Neutrophil (primary cell): ENCODE results near the gene AMDHD1.

ENCODE experiments used
- H3K27ac ChIP-seq: fragments of 200-600 bp; sonication (generic); 2 replicates; pipeline ENCODE4 v1.5.1; 2016; ENCODE audit warnings: mild to moderate bottlenecking, moderate library complexity
- H3K27me3 ChIP-seq: fragments of 200-600 bp; sonication (generic); 2 replicates; pipeline ENCODE4 v1.6.0; 2016; ENCODE audit warnings: mild to moderate bottlenecking
- H3K36me3 ChIP-seq: fragments of 200-600 bp; sonication (generic); 2 replicates; pipeline ENCODE4 v1.5.1; 2017
- H3K4me1 ChIP-seq, 2 experiments: fragments of 200-600 bp in 1 of 2; sonication (generic) in 1 of 2; 1 replicate in 1 of 2; 2 replicates in 1 of 2; pipeline versions ENCODE4 v1.5.1 to v1.6.1; 2013 to 2016; ENCODE audit warnings: low read depth in 1 of 2, low read length in 1 of 2, mild to moderate bottlenecking in 1 of 2, moderate library complexity in 1 of 2; ENCODE audit not compliant: control insufficient read depth in 1 of 2, insufficient read depth in 1 of 2
- H3K4me3 ChIP-seq, 2 experiments: fragments of 200-600 bp in 1 of 2; sonication (generic) in 1 of 2; 1 replicate in 1 of 2; 2 replicates in 1 of 2; pipeline ENCODE4 v1.5.1; 2013 to 2016; ENCODE audit warnings: low read depth in 1 of 2, low read length in 1 of 2, mild to moderate bottlenecking in 1 of 2, moderate library complexity in 1 of 2
- H3K9me3 ChIP-seq: fragments of 200-600 bp; sonication (generic); 2 replicates; pipeline ENCODE4 v1.5.1; 2016
- TF ChIP-seq, protein P1 (sequence below): fragments of 200-600 bp; sonication (generic); IDR thresholded peaks from 2 replicates; pipeline ENCODE4 v1.5.1; 2016; ENCODE audit warnings: antibody characterized with exemption

The AMDHD1 gene

GRCh38 chr12:95989504-95990123 lies 46.5 kb downstream of the AMDHD1 start:
- H3K4me3 ChIP-seq: no peak overlapping the region
- TF ChIP-seq, protein P1, sequence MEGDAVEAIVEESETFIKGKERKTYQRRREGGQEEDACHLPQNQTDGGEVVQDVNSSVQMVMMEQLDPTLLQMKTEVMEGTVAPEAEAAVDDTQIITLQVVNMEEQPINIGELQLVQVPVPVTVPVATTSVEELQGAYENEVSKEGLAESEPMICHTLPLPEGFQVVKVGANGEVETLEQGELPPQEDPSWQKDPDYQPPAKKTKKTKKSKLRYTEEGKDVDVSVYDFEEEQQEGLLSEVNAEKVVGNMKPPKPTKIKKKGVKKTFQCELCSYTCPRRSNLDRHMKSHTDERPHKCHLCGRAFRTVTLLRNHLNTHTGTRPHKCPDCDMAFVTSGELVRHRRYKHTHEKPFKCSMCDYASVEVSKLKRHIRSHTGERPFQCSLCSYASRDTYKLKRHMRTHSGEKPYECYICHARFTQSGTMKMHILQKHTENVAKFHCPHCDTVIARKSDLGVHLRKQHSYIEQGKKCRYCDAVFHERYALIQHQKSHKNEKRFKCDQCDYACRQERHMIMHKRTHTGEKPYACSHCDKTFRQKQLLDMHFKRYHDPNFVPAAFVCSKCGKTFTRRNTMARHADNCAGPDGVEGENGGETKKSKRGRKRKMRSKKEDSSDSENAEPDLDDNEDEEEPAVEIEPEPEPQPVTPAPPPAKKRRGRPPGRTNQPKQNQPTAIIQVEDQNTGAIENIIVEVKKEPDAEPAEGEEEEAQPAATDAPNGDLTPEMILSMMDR: no peak
- no peaks in the 10 kb centered on the region for H3K9me3 ChIP-seq
- H3K27ac ChIP-seq: peak overlapping the region; percentile 7
- H3K4me1 ChIP-seq: peaks cover 7 to 8% of the 10 kb centered on the region in 2 experiments
- no peaks in the 10 kb centered on the region for H3K27me3 ChIP-seq
- H3K36me3 ChIP-seq: peaks cover 97% of the 10 kb centered on the region

GRCh38 chr12:95990136-95990535 lies 47.0 kb downstream of the AMDHD1 start:
- Histone ChIP-seq H3K27ac (peak overlapping the region; percentile 7), H3K9me3 (no peaks in the 10 kb centered on the region), H3K27me3 (no peaks in the 10 kb centered on the region), H3K36me3 (peaks cover 92% of the 10 kb centered on the region), H3K4me3 (no peak overlapping the region), H3K4me1 (peaks cover 13 to 14% of the 10 kb centered on the region in 2 experiments)
- TF ChIP-seq, protein P1: no peak

DNA sequence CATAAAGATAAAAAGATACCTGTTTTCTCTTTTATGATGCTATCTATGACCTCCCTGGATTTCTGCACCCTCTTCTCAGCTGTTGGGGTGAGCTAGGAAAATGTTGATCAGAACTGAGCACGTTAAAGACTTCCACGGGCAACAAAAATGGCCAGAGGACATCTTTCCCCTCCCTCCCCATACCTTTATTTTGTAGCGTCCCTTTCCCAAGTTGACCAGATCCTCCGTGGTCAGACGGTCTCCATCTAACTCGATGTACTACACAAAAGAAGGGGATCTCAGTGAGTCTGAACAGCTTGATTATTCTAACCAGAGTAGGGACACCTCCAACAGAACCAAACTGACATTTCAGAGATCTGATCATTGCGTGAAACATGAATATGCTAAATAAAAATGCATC lies 50.8 kb downstream of the AMDHD1 start:
- Histone ChIP-seq H3K4me3 (peak overlapping the region; percentile 78 to 79), H3K36me3 (peaks cover 57% of the 10 kb centered on the region), H3K27ac (peak overlapping the region; percentile 98), H3K9me3 (no peaks in the 10 kb centered on the region), H3K27me3 (no peaks in the 10 kb centered on the region), H3K4me1 (peaks cover 42 to 50% of the 10 kb centered on the region in 2 experiments)
- TF ChIP-seq, protein P1: no peak

DNA sequence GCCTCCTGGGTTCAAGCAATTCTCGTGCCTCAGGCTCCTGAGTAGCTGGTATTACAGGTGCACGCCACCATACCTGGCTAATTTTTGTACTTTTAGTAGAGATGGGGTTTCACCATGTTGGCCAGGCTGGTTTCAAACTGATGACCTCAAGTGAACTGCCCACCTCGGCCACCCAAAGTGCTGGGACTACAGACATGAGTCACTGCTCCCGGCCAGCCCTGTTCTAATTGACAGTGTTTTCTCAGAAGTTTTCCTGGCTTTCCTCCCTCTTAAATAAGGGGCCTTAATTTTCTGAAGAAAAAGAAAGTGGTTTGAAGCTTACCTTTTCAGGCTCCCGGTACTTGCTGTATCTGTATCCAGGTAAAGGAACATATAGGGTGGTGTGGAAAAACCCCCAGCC lies 51.3 kb downstream of the AMDHD1 start:
- H3K9me3 ChIP-seq: no peaks in the 10 kb centered on the region
- peaks cover 48 to 50% of the 10 kb centered on the region in 2 experiments for H3K4me1 ChIP-seq
- peaks cover 57% of the 10 kb centered on the region for H3K36me3 ChIP-seq
- TF ChIP-seq, protein P1: no peak
- H3K27me3 ChIP-seq: no peaks in the 10 kb centered on the region
- H3K27ac ChIP-seq: peak overlapping the region; percentile 98
- H3K4me3 ChIP-seq: peak overlapping the region; percentile 78 to 79

DNA sequence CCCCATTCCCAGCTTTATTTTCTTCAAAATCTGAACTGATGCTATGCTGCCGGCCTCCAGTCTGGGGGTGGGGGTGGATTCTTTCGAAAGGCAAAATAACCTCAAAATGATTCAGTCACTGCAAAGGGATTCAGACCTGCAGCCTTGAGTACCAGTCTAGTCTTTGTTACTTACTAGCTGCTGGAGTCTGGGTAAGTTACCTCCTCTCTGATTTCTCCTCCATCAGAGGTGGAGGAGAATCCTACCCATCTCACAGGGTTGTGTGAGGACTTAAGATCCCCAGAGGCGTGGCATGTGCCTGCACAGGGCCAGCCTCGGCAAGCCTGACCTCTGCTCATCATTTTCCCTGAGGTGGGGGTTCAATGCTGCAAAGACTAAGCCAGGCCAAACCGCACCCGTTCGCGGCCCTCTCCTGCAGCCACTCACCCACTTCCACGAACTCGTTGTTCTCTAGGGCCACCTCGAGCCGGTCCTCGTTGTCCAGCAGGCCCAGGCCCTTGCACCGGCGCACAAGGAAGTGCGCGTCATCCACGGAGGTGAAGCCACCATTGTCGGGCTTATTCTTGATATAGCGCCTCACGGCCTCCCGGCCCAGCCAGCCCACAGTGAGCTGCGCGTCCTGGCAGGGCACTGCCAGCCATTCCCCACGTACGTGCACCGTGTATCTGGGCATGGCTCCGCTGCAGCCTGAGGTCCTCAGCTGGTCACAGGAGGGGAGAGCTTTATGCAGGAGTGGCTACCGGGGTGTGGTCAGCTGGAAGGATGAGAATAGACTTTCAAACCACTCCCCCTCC lies 52.3 kb downstream of the AMDHD1 start:
- H3K9me3 ChIP-seq: no peaks in the 10 kb centered on the region
- peak overlapping the region; percentile 98 for H3K27ac ChIP-seq
- peaks cover 48 to 50% of the 10 kb centered on the region in 2 experiments for H3K4me1 ChIP-seq
- H3K4me3 ChIP-seq: peak overlapping the region; percentile 78 to 79
- H3K27me3 ChIP-seq: no peaks in the 10 kb centered on the region
- TF ChIP-seq, protein P1: no peak
- peaks cover 57% of the 10 kb centered on the region for H3K36me3 ChIP-seq
